Measurements from ENCODE around the gene CHPT1. TPM values are rescaled to one million over a fixed set of nuclear protein-coding genes. Genes with fewer than 3 reads are reported as not detected.
A peak's percentile ranks its signal among the peaks of the same experiment; 100 is the strongest.

Gene CHPT1
- total and polyA plus RNA-seq, 2 of the 13 experiments (the other 11 are each of a cell fraction or from before 2014, with no cell fraction given), result 117 to 178 TPM

GRCh38 chr12:101691503-101692096, 5.8 kb upstream of the CHPT1 start (continued):
- TF ChIP-seq SOX6 (IDR thresholded peaks at IDR 0.05) (no peak), SOX6 (CRISPR knock-in tag; IDR thresholded peaks at IDR 0.05) (peak; percentile 51), ZKSCAN8 (CRISPR knock-in tag; IDR thresholded peaks at IDR 0.05; ENCODE audit: borderline replicate concordance) (no peak), SKI (IDR thresholded peaks at IDR 0.05; ENCODE audit: partially characterized antibody) (no peak), ZSCAN22 (CRISPR knock-in tag; IDR thresholded peaks at IDR 0.05) (no peak), ZBTB8A (CRISPR knock-in tag; IDR thresholded peaks at IDR 0.05; ENCODE audit: borderline replicate concordance, low read depth) (no peak), TEAD3 (CRISPR knock-in tag; optimal IDR thresholded peaks at IDR 0.05; ENCODE audit: borderline replicate concordance) (peak; percentile 49), KAT7 (CRISPR knock-in tag; IDR thresholded peaks at IDR 0.05; ENCODE audit: borderline replicate concordance) (no peak), ZNF335 (CRISPR knock-in tag; IDR thresholded peaks at IDR 0.05) (no peak), HNF4G (IDR thresholded peaks at IDR 0.05; ENCODE audit: borderline replicate concordance, low read depth, low read length) (peak; percentile 45; the same call in 1 of the 2 replicates), HNF4G (CRISPR knock-in tag; IDR thresholded peaks at IDR 0.05; ENCODE audit: borderline replicate concordance, low read depth) (no peak), ZMYM4 (CRISPR knock-in tag; IDR thresholded peaks at IDR 0.05) (0 out of 2 replicates have a peak, but pooled peaks have one; percentile 34), HOXD1 (CRISPR knock-in tag; IDR thresholded peaks at IDR 0.05) (no peak), GATAD2A (CRISPR knock-in tag; IDR thresholded peaks at IDR 0.05) (peak; percentile 61), HNF4A (CRISPR knock-in tag; IDR thresholded peaks at IDR 0.05) (peak; percentile 71), ARID5B (CRISPR knock-in tag; IDR thresholded peaks at IDR 0.05) (peak; percentile 33; the same call in 1 of the 2 replicates), ZNF33B (CRISPR knock-in tag; IDR thresholded peaks at IDR 0.05) (no peak), ONECUT2 (CRISPR knock-in tag; IDR thresholded peaks at IDR 0.05) (peak; percentile 80), PHB2 (IDR thresholded peaks at IDR 0.05; ENCODE audit: partially characterized antibody) (no peak), PBX3 (CRISPR knock-in tag; IDR thresholded peaks at IDR 0.05; ENCODE audit: borderline replicate concordance) (no peak), SATB2 (CRISPR knock-in tag; IDR thresholded peaks at IDR 0.05) (no peak), ZNF280B (CRISPR knock-in tag; IDR thresholded peaks at IDR 0.05; ENCODE audit: borderline replicate concordance) (no peak)
